ENCODE measurements around the gene CES4A. TPM values are rescaled to one million over a fixed set of nuclear protein-coding genes. Genes with fewer than 3 reads are reported as not detected.

Gene CES4A
- total and polyA plus RNA-seq, 2 of the 13 experiments (the other 11 are each of a cell fraction or from before 2014, with no cell fraction given): 0.09 to 0.17 TPM

GRCh38 chr16:66954097-66954659 is 34.2 kb upstream of the CES4A start:
- BruUV-seq (replicated peaks): no TSS peak
- H3K36me3 ChIP-seq (replicated peaks in 1 of 2; ENCODE audit: control insufficient read depth in 1 of 2, insufficient read depth in 2 of 2, low read length in 2 of 2): no peaks in the 10 kb centered on the region
- in situ Hi-C loops (cut with HindIII; ENCODE audit: extremely low pct_ligation_motif_present, low pct_unique_long_range_greater_than_20kb): no loop called here
- ChIA-PET POLR2A (interaction anchor here (0.8 to 1.3 kb wide), 3 partner anchors 10 to 292 kb away, joined by 3 to 7 read pairs (median 3); partner anchors contain the start of gene NOL3), CTCF (ENCODE audit: low intra/inter-chr PET ratio, low total read pairs) (interaction anchor here (0.9 to 2.4 kb wide), 6 partner anchors 8 to 226 kb away, joined by 3 to 13 read pairs (median 4); no protein-coding TSS in a partner anchor)
- FAIRE-seq (peak; percentile 95), DNase-seq (ENCODE audit: low spot score) (peak; percentile 85), ATAC-seq (peak; percentile 86)
- H3K9me3 ChIP-seq (ENCODE audit: low read length): 0 out of 2 replicates have a peak, but pooled peaks cover 5% of the 10 kb centered on the region
- peak overlapping the region; percentile 27; the same call in 1 of the 2 replicates for H3K9ac ChIP-seq (ENCODE audit: insufficient read depth, low read depth, low read length)
- H3K79me2 ChIP-seq (ENCODE audit: insufficient read depth, low read length): no peaks in the 10 kb centered on the region
- intact Hi-C loops (cut with micrococcal nuclease; ENCODE audit: unreplicated experiment): loop anchor here (2.0 to 10.0 kb wide), 3 partner anchors 23 to 61 kb away; no protein-coding TSS in a partner anchor
- H3K4me2 ChIP-seq (ENCODE audit: low read depth, low read length): peak overlapping the region; percentile 74
- peaks cover 3 to 14% of the 10 kb centered on the region in 2 experiments; a peak in 4 of 5 replicates for H3K27me3 ChIP-seq (ENCODE audit: control insufficient read depth in 1 of 2, insufficient read depth in 2 of 2, low read length in 2 of 2)
- under 1% methylated on average over 8 of the region's 8 CpGs for WGBS (ENCODE audit: low lambda C conversion rate)
- H3K4me3 ChIP-seq (replicated peaks in 1 of 3; ENCODE audit: insufficient read depth in 1 of 3, low read depth in 2 of 3, low read length in 3 of 3): peak overlapping the region in 2 of 3 experiments; percentile 25 to 40; a peak in 4 of 6 replicates
- H4K20me1 ChIP-seq (ENCODE audit: insufficient read depth, low read length): no peaks in the 10 kb centered on the region
- peaks cover 73% of the 10 kb centered on the region for H3K4me1 ChIP-seq (ENCODE audit: insufficient read depth, low read length)
- H2AFZ ChIP-seq (ENCODE audit: low read length): peak overlapping the region; percentile 24
- H3K27ac ChIP-seq (ENCODE audit: extremely low read length, insufficient read depth, low read length): no peak overlapping the region
- TF ChIP-seq ZNF558 (CRISPR knock-in tag; IDR thresholded peaks at IDR 0.05; ENCODE audit: borderline replicate concordance) (0 out of 2 replicates have a peak, but pooled peaks have one; percentile 35), RAD21 (CRISPR knock-in tag; IDR thresholded peaks at IDR 0.05) (peak; percentile 79), ZNF136 (CRISPR knock-in tag; IDR thresholded peaks at IDR 0.05; ENCODE audit: low read depth) (no peak), REPIN1 (CRISPR knock-in tag; IDR thresholded peaks at IDR 0.05; ENCODE audit: borderline replicate concordance, low read depth) (0 out of 2 replicates have a peak, but pooled peaks have one; percentile 45), ZNF563 (CRISPR knock-in tag; IDR thresholded peaks at IDR 0.05) (no peak), POLR2G (IDR thresholded peaks at IDR 0.05; ENCODE audit: low read depth, low read length) (no peak), ZUFSP (CRISPR knock-in tag; IDR thresholded peaks at IDR 0.05; ENCODE audit: borderline replicate concordance) (no peak), ZFAT (CRISPR knock-in tag; conservative IDR thresholded peaks at IDR 0.05) (no peak), FOSL1 (CRISPR knock-in tag; IDR thresholded peaks at IDR 0.05; ENCODE audit: borderline replicate concordance) (no peak), MTF1 (CRISPR knock-in tag; IDR thresholded peaks at IDR 0.05) (no peak), ZNF205 (CRISPR knock-in tag; IDR thresholded peaks at IDR 0.05) (no peak), MAF1 (CRISPR knock-in tag; IDR thresholded peaks at IDR 0.05; ENCODE audit: borderline replicate concordance) (no peak), RARA (CRISPR knock-in tag; IDR thresholded peaks at IDR 0.05) (0 out of 2 replicates have a peak, but pooled peaks have one; percentile 4), ZNF792 (CRISPR knock-in tag; IDR thresholded peaks at IDR 0.05) (peak; percentile 59; the same call in 1 of the 2 replicates), ZNF276 (CRISPR knock-in tag; IDR thresholded peaks at IDR 0.05; ENCODE audit: low read depth) (no peak), UBTF (CRISPR knock-in tag; IDR thresholded peaks at IDR 0.05) (no peak), BORCS8-MEF2B (CRISPR knock-in tag; IDR thresholded peaks at IDR 0.05) (no peak), ZNF678 (CRISPR knock-in tag; IDR thresholded peaks at IDR 0.05) (no peak)
